Upper lobe of left lung (tissue), 6 donors: ENCODE data around the gene SAXO2. TPM values are rescaled to one million over a fixed set of nuclear protein-coding genes. Genes with fewer than 3 reads are reported as not detected.
"Not testable (repeated sequence)": the region's sequence is repeated elsewhere in the genome, so short reads cannot be mapped to it uniquely, and the experiment has no call there.

Experiments used
- ATAC-seq, 2 donors: fragments of 200-7000 bp; cut with Tn5 transposase; one replicate each; pipeline ENCODE4 v1.9.1; 2022; ENCODE audit warnings: mild to moderate bottlenecking in 2 of 2, moderate library complexity in 2 of 2; ENCODE audit not compliant: low FRiP score in 2 of 2
- DNase-seq, 2 donors: peaks; one replicate each; pipeline ENCODE4 v3.0.0-alpha.2; 2019 to 2020
- H3K27ac ChIP-seq, 4 donors: fragments of 200-600 bp; sonication (generic); one replicate each; pipeline ENCODE4 v1.5.1; 2016 to 2019
- H3K27me3 ChIP-seq, 4 donors: fragments of 200-600 bp; sonication (generic); one replicate each; pipeline ENCODE4 v1.5.1; 2017 to 2019
- H3K36me3 ChIP-seq, 4 donors: fragments of 200-600 bp; sonication (generic); one replicate each; pipeline ENCODE4 v1.5.1; 2016 to 2019
- H3K4me1 ChIP-seq, 4 donors: fragments of 200-600 bp; sonication (generic); one replicate each; pipeline ENCODE4 v1.5.1; 2018 to 2019
- H3K4me3 ChIP-seq, 4 donors: fragments of 200-600 bp; sonication (generic); one replicate each; pipeline ENCODE4 v1.5.1; 2017 to 2019; ENCODE audit warnings: mild to moderate bottlenecking in 2 of 4, moderate library complexity in 1 of 4
- H3K9me3 ChIP-seq, 4 donors: fragments of 200-600 bp; sonication (generic); one replicate each; pipeline ENCODE4 v1.5.1; 2018 to 2019
- EP300 ChIP-seq, 4 donors: sonication (generic); formaldehyde crosslinking; IDR thresholded peaks; one replicate each; pipeline ENCODE4 v1.5.1; 2017; ENCODE audit warnings: antibody characterized with exemption in 4 of 4, control low read depth in 2 of 4
- POLR2A ChIP-seq, 4 donors: fragments of 450-650 bp; IDR thresholded peaks; one replicate each; pipeline ENCODE4 v1.5.1; 2016 to 2017; ENCODE audit warnings: antibody characterized with exemption in 4 of 4, mild to moderate bottlenecking in 2 of 4
- POLR2AphosphoS5 ChIP-seq, 2 donors: sonication (generic); formaldehyde crosslinking; IDR thresholded peaks; one replicate each; pipeline ENCODE4 v1.5.1; 2017; ENCODE audit warnings: antibody characterized with exemption in 2 of 2
- WGBS, 2 donors: methylation state at CpG; one replicate each; pipeline ENCODE4 v1.1.5; 2017 to 2018; 5-methylcytosine and 5-hydroxymethylcytosine counted together
- total RNA-seq, 6 donors: library from RNA; depleted of rRNA in 4 of 6; stranded (reverse); fragments of >200 nt in 4 of 6; gene quantifications; one replicate each; pipeline versions ENCODE4 v1.1.0 to v1.2.1, GENCODE V29; 2016 to 2021
- TF ChIP-seq, protein P1 (sequence below), 6 experiments: fragments of 450-650 bp in 4 of 6; fragments of 200-600 bp in 2 of 6; sonication (generic) in 2 of 6; IDR thresholded peaks; one replicate each; pipeline ENCODE4 v1.5.1; 2016 to 2019; ENCODE audit warnings: antibody characterized with exemption in 6 of 6
- donor health status: DM: no; HTN: no; CAD: no; lungs with moderate emphysema.
- donor health status: DM: no; HTN: yes; CAD: no; lungs with severe emphysema.

Gene SAXO2
- total RNA-seq, 6 donors from 2014 or later = 2.5 to 58.6 (median 11.2) TPM

DNA sequence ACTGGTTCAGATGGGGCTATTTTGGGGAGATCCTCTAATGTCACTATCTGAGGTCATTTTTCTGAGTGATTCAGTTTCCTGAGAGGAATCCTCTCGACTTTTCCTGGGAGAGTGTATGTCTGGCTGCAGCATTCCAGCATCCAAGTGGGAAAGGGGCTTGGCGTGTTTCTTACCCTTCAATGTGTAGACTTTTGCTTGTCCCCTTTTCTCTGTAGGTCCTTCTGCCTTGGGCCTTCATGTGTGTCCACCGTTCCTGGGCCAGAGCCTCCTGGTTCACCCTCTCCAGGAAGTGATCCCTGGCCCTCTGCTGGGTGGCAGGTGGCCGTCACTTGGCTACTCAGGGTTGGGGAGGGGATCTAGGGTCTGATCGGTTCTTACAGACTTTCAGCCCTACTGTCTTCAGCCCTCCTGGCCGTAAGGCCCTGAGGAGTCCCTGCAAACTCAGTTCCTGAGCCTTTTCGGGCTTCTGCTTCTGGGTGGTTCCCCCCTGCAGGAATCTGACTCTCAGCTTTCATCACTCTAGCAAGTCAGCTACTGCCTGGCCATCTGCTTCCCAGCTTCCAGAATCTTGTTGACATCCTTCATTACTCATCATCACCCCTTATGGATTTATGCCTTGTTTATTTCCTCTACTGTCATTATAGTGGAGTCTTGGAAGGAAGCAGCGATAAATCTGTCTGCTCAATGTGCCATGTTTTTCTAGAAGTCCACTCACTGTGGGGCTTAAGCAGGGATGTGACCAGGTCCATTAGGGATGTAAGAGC is 50.1 kb downstream of the SAXO2 start:
- Histone ChIP-seq H3K27me3 (no peaks in the 10 kb centered on the region), H3K9me3 (peaks cover 0 to 6% (median 0%) of the 10 kb centered on the region in 4 donors), H3K27ac (no peak overlapping the region), H3K4me1 (no peaks in the 10 kb centered on the region), H3K4me3 (no peak overlapping the region), H3K36me3 (no peaks in the 10 kb centered on the region)
- TF ChIP-seq POLR2A (IDR thresholded peaks at IDR 0.05) (no peak), EP300 (IDR thresholded peaks at IDR 0.05) (no peak), POLR2AphosphoS5 (IDR thresholded peaks at IDR 0.05) (no peak)
- TF ChIP-seq, protein P1, sequence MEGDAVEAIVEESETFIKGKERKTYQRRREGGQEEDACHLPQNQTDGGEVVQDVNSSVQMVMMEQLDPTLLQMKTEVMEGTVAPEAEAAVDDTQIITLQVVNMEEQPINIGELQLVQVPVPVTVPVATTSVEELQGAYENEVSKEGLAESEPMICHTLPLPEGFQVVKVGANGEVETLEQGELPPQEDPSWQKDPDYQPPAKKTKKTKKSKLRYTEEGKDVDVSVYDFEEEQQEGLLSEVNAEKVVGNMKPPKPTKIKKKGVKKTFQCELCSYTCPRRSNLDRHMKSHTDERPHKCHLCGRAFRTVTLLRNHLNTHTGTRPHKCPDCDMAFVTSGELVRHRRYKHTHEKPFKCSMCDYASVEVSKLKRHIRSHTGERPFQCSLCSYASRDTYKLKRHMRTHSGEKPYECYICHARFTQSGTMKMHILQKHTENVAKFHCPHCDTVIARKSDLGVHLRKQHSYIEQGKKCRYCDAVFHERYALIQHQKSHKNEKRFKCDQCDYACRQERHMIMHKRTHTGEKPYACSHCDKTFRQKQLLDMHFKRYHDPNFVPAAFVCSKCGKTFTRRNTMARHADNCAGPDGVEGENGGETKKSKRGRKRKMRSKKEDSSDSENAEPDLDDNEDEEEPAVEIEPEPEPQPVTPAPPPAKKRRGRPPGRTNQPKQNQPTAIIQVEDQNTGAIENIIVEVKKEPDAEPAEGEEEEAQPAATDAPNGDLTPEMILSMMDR (IDR thresholded peaks at IDR 0.05) = no peak
- WGBS, 2 donors = 58 to 65% methylated on average over 5 to 7 of the region's 8 CpGs
- ATAC-seq = no peak
- peak in 1 of 2 donors; percentile 10 for DNase-seq

GRCh38 chr15:82313446-82313845 is 50.8 kb downstream of the SAXO2 start:
- TF ChIP-seq, protein P1 (IDR thresholded peaks at IDR 0.05) = no peak
- TF ChIP-seq POLR2AphosphoS5 (IDR thresholded peaks at IDR 0.05) (no peak), EP300 (IDR thresholded peaks at IDR 0.05) (no peak), POLR2A (IDR thresholded peaks at IDR 0.05) (no peak)
- no peaks in the 10 kb centered on the region for H3K4me1 ChIP-seq
- no peak overlapping the region for H3K4me3 ChIP-seq
- H3K27ac ChIP-seq = no peak overlapping the region
- no peaks in the 10 kb centered on the region for H3K36me3 ChIP-seq
- no peaks in the 10 kb centered on the region for H3K27me3 ChIP-seq
- 60 to 92% methylated on average over 1 to 2 of the region's 2 CpGs for WGBS, 2 donors
- DNase-seq (no peak), ATAC-seq (no peak)
- peaks cover 0 to 6% (median 0%) of the 10 kb centered on the region in 4 donors for H3K9me3 ChIP-seq

DNA sequence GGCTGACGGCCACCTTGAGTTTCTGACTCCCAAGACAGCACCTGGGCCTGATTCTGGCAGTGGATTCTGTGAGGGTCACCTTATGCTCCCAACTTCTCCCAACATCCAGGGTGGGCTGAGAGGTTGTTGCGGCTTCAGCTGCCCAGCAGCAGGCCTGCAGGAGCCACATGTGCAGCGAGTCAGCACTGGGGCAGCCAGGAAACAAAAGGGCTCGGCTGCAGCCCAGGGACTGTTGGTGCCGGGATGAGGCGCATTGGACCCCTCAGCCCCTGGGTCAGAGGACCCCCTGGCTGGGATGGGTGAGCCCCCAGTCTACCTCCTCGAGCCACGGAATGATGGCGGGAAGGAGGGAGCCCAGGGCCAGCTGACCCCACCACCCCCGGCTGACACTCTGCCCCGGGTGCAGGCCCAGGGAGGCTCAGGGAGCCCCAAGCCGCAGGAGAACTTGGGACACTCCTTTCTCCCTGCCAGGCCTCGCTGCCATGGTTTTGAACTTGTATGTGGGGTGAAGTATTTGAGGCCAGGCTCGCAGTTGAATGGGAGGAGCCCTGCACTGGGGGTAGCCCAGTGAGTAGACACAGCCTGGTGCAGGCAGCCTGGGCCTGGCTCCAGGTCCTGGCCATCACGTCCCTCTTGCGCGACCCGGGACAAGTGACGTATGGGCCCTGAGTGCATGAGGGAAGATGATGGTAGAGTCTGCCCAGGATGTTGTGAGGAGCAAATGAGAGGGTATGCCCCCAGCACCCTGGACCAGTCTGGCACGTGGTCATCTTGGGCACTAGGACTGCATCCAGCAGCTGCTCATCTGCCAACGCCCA is 51.5 kb downstream of the SAXO2 start:
- H3K4me3 ChIP-seq, H3K27ac ChIP-seq, H3K27me3 ChIP-seq, ATAC-seq, H3K9me3 ChIP-seq, H3K36me3 ChIP-seq, H3K4me1 ChIP-seq: not testable (repeated sequence)
- DNase-seq = peak in 1 of 2 donors; percentile 66
- WGBS, 2 donors = 82 to 93% methylated on average over 8 to 21 of the region's 21 CpGs

DNA sequence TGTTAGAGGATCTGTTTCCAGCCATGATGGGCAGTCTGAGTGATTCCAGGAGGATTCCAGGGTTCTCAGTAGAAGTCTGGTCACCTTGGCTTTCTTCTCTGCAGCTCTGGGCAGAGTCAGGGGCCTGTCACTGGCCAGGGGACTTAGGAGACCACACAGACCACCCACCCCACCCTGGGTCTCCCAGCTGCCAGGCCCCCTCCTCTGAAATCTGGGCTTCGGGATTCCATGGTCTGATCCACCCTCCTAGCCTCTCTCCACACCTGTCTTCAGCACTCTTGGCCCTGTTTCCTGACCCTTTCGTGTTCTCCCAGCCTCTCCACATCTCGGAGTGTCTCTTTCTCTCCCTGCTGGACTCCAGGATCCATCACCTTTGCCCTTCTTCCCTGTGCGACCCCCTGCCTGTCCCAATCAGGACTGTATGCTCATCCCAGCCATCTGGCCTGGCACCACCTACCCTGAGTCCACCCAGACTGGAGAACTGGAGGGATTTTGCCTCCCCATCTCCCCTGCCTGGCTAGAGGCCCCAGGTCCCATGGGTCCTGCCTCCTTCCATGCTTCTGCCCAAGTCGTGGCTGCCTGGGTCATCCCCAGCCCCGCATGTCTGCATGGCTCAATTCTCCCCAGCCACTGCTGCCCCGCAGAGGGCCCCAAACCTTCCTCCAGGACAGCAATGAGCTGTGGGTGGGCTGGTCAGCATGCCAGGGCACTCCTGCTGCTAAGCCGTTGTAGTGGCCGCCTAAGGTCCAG is 52.3 kb downstream of the SAXO2 start:
- DNase-seq (no peak), ATAC-seq (no peak)
- no peaks in the 10 kb centered on the region for H3K27me3 ChIP-seq
- no peak overlapping the region for H3K27ac ChIP-seq
- TF ChIP-seq, protein P1 (IDR thresholded peaks at IDR 0.05) = no peak
- TF ChIP-seq POLR2A (IDR thresholded peaks at IDR 0.05) (no peak), POLR2AphosphoS5 (IDR thresholded peaks at IDR 0.05) (no peak), EP300 (IDR thresholded peaks at IDR 0.05) (no peak)
- H3K4me1 ChIP-seq = no peaks in the 10 kb centered on the region
- H3K4me3 ChIP-seq = no peak overlapping the region
- peaks cover 0 to 6% (median 0%) of the 10 kb centered on the region in 4 donors for H3K9me3 ChIP-seq
- H3K36me3 ChIP-seq = no peaks in the 10 kb centered on the region
- 86 to 87% methylated on average over 6 to 8 of the region's 9 CpGs for WGBS, 2 donors
